ENCODE data around the gene HPN. TPM values are rescaled to one million over a fixed set of nuclear protein-coding genes. Genes with fewer than 3 reads are reported as not detected.

Gene HPN
- total RNA-seq, 4 donors from 2014 or later = 1.3 to 3.5 (median 1.8) TPM; not detected in 1

DNA sequence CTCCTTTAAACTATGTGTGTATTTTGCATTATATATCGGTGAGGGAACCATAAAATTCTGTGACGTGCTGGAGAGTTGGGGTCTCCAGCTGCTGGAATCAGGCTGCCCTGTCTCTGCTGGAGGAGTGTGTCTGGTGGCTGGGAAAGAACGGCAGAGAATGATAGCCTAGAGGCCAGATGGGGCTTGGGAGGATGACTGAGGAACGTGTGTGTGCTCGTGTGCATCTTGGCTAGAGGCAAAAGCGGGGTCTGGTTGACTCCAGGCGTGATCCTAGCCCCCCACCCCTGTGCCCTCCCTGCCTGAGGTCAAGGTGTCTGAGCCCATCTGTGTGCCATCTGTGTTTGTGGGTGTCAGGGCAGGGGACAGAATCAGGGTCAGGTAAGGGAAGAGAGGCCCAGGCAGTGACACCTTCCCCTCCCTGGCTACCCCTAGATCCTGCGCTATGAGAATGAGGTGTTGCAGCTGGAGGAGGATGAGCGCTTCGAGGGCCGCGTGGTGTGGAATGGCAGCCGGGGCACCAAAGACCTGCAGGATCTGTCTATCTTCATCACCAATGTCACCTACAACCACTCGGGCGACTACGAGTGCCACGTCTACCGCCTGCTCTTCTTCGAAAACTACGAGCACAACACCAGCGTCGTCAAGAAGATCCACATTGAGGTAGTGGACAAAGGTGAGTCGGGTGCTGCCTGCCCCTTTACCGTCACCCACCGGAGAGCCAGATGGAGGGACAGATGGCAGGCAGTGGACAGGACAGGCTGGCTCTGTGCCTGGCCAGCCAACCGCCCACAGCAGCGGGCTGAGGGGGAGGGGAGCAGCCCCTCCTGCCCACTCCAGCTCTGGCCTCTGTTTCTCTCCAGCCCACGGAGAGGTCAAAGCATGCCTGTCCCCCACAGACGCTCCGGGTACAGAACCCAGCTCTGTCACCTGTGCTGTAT, 8.2 kb upstream of the HPN start:
- 84 to 91% methylated on average over 24 to 30 of the region's 30 CpGs for WGBS, 2 donors
- Histone ChIP-seq H3K4me3 (no peak overlapping the region), H3K9me3 (no peaks in the 10 kb centered on the region), H3K36me3 (peaks cover 0 to 42% (median 7%) of the 10 kb centered on the region in 3 donors), H3K27me3 (no peaks in the 10 kb centered on the region), H3K27ac (no peak overlapping the region), H3K4me1 (peaks cover 0 to 36% (median 8%) of the 10 kb centered on the region in 4 donors)
- TF ChIP-seq, protein P1, sequence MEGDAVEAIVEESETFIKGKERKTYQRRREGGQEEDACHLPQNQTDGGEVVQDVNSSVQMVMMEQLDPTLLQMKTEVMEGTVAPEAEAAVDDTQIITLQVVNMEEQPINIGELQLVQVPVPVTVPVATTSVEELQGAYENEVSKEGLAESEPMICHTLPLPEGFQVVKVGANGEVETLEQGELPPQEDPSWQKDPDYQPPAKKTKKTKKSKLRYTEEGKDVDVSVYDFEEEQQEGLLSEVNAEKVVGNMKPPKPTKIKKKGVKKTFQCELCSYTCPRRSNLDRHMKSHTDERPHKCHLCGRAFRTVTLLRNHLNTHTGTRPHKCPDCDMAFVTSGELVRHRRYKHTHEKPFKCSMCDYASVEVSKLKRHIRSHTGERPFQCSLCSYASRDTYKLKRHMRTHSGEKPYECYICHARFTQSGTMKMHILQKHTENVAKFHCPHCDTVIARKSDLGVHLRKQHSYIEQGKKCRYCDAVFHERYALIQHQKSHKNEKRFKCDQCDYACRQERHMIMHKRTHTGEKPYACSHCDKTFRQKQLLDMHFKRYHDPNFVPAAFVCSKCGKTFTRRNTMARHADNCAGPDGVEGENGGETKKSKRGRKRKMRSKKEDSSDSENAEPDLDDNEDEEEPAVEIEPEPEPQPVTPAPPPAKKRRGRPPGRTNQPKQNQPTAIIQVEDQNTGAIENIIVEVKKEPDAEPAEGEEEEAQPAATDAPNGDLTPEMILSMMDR (IDR thresholded peaks at IDR 0.05) = no peak
- no peak for DNase-seq (ENCODE audit: low spot score in 2 of 2)

DNA sequence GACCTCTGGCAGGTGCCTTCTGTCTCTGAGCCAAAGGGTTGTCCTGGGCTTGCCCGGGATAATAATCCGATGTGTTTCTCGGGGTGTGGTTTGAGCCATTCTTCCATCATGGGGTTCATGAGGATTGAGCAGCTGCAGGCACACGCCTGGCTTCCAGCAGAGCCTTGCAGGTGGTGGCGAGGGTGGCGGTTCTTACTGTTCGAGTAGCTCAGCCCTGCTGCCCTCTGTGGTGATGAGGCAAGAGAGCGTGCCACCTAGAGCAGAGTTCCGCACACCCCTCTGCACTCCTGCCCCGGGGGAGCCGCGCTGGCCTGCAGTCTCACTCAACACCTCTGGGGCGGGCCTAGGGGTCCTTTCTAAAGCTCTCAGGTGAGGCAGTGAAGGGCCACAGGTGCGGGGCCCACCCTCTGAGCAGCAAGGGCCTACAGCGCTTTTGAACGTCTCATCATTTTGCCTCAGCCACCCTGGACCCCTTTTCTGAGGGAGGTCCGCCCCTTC, 7.5 kb upstream of the HPN start:
- H3K27ac ChIP-seq = no peak overlapping the region
- no peaks in the 10 kb centered on the region for H3K27me3 ChIP-seq
- no peak for TF ChIP-seq EP300 (IDR thresholded peaks at IDR 0.05)
- no peaks in the 10 kb centered on the region for H3K9me3 ChIP-seq
- peaks cover 0 to 42% (median 10%) of the 10 kb centered on the region in 4 donors for H3K4me1 ChIP-seq
- H3K36me3 ChIP-seq = peaks cover 0 to 42% (median 7%) of the 10 kb centered on the region in 3 donors
- no peak overlapping the region for H3K4me3 ChIP-seq
- no peak for DNase-seq (ENCODE audit: low spot score in 2 of 2)
- 93% methylated on average over 14 to 17 of the region's 17 CpGs for WGBS, 2 donors

DNA sequence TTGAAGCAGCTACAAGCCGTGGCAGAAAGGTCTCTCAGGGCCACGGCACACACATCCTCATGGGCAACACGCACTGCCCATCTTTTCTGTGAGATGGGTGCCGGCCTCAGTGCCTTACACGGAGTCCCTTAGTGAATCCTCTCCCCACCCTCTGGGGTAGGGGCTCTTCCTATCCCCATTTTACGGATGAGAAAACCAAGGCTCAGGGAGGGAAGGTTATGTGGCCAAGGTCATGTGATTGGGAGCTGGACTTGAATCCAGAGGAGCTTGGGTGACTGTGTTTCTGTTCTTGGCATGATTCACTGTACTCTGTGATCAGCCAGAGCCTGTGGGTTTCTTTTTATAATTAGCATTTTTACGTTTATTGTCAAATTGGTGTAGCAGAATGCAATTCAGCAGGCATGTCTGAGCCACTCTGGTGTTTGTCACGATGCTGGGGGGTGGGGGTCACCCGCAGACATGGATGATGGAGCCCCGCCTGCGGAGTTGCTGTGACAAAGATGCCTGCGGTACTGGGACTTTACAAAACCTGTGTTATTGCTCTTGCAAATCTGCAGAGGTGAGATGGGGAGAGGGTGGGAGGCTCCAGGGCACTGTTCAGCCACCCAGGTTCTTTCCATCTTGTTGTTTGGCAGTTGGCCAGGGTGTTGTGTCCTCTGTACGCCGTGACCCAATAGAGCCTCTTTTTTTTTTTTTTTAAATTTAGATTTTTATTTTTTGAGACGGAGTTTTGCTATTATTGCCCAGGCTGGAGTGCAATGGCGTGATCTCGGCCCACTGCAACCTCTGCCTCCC, 6.7 kb upstream of the HPN start:
- Histone ChIP-seq H3K9me3 (no peaks in the 10 kb centered on the region), H3K27ac (no peak overlapping the region), H3K4me3 (no peak overlapping the region), H3K4me1 (peaks cover 0 to 46% (median 17%) of the 10 kb centered on the region in 4 donors), H3K27me3 (no peaks in the 10 kb centered on the region), H3K36me3 (peaks cover 0 to 42% (median 7%) of the 10 kb centered on the region in 3 donors)
- WGBS, 2 donors = 88 to 90% methylated on average over 17 of the region's 17 CpGs
- DNase-seq (ENCODE audit: low spot score in 2 of 2) = no peak
- TF ChIP-seq EP300 (IDR thresholded peaks at IDR 0.05) (no peak), POLR2A (IDR thresholded peaks at IDR 0.05) (no peak)
- TF ChIP-seq, protein P1 (IDR thresholded peaks at IDR 0.05) = no peak

DNA sequence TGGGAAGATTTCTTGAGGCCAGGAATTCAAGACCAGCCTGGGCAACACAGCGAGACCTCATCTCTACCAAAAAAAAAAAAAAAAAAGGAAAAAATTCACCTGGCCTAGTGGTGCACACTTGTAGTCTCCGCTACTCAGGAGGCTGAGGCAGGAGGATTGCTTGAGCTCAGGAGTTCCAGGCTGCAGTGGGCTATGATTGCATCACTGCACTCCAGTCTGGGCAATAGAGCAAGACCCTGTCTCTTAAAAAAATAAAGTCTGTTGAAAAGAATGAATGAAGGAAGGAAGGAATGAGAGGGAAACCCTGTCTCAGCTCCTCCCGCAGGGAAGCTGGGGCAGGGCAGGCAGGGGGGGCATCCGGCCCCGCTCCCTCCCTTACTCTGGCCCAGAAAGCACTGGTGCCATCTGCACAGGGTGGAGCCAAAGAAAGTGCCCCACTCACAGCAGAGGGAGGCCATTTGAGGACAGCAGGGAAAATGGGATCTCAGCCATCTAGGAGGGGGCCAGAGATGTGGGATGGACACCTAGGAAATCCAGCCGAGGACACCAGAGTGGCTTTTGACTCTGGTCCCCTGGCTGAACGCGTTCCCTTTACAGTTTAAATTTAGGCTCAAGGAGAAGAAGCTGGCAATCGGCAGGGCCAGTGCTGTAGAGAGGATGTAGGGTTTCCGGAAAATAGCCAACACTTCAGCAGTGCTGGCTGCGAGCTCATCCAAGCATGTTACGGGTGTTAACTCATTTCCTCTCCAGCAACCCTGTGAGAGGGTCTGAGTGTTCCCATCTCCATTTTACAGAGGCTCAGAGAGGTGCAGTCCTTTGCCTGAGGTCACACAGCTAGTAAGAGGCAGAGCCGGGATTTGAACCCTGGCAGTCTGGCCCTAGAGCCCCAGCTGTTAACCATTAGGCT, 3.6 kb upstream of the HPN start:
- H3K27ac ChIP-seq = peak overlapping the region in 1 of 4 donors; percentile 83
- H3K27me3 ChIP-seq = no peaks in the 10 kb centered on the region
- no peaks in the 10 kb centered on the region for H3K9me3 ChIP-seq
- TF ChIP-seq, protein P1 (IDR thresholded peaks at IDR 0.05) = no peak
- peak in 1 of 2 donors; percentile 36 for TF ChIP-seq EP300 (IDR thresholded peaks at IDR 0.05)
- TF ChIP-seq POLR2A (IDR thresholded peaks at IDR 0.05) = peak in 1 of 2 donors; percentile 12
- peaks cover 3 to 55% (median 33%) of the 10 kb centered on the region in 4 donors for H3K4me1 ChIP-seq
- peaks cover 0 to 41% (median 7%) of the 10 kb centered on the region in 3 donors for H3K36me3 ChIP-seq
- no peak for DNase-seq (ENCODE audit: low spot score in 2 of 2)
- WGBS, 2 donors = 59 to 61% methylated on average over 11 to 13 of the region's 13 CpGs
- H3K4me3 ChIP-seq = no peak overlapping the region

All from tibial nerve (tissue), 4 donors.